Motor neuron (in vitro differentiated cells): ENCODE measurements around the gene NPL. TPM values are rescaled to one million over a fixed set of nuclear protein-coding genes. Genes with fewer than 3 reads are reported as not detected.

ENCODE experiments used
- ATAC-seq, 8 experiments: fragments of 200-7000 bp; cut with Tn5 transposase; replicated peaks in 6 of 8; 2 replicates each; pipeline ENCODE4 v1.8.0; 2021; ENCODE audit warnings: mild to moderate bottlenecking in 8 of 8, moderate library complexity in 8 of 8
- H3K27ac ChIP-seq, 2 donors: fragments of 250-450 bp; sonication (Bioruptor Pico); 2 replicates each; pipeline ENCODE4 v1.9.0; 2021; ENCODE audit warnings: antibody characterized with exemption in 2 of 2, mild to moderate bottlenecking in 2 of 2, moderate library complexity in 1 of 2
- H3K4me1 ChIP-seq, 2 donors: fragments of 250-450 bp; sonication (Bioruptor Pico); replicated peaks in 1 of 2; 2 replicates each; pipeline ENCODE4 v1.6.1; 2021; ENCODE audit warnings: antibody characterized with exemption in 2 of 2, mild to moderate bottlenecking in 2 of 2, moderate library complexity in 1 of 2
- H3K4me3 ChIP-seq, 5 donors: fragments of 250-450 bp; sonication (Bioruptor Pico); 2 replicates each; pipeline ENCODE4 v1.9.0; 2021; ENCODE audit warnings: antibody characterized with exemption in 5 of 5, mild to moderate bottlenecking in 5 of 5, moderate library complexity in 4 of 5
- WGBS, 10 experiments: fragments of 450-650 bp; shearing (Covaris generic); methylation state at CpG; one replicate each; pipeline ENCODE4 v1.0.0; 2022; 5-methylcytosine and 5-hydroxymethylcytosine counted together
- in situ Hi-C, 9 experiments: fragments of 400-800 bp; cut with MboI; loops; one replicate each; pipeline ENCODE4 v1.15.0; 2021; ENCODE audit warnings: low sequenced_read_pairs in 9 of 9, low pct_unique_long_range_greater_than_20kb in 2 of 9; ENCODE audit not compliant: unreplicated experiment in 9 of 9
- total RNA-seq, 8 experiments: library from RNA; unstranded; fragments of 300-600 nt; gene quantifications; 2 replicates each; pipeline versions ENCODE4 v1.2.3 to v1.2.4, GENCODE V29; 2022

NPL gene
- total RNA-seq, 8 experiments from 2014 or later = 2.3 to 10.1 (median 4.0) TPM

- peak overlapping the region; percentile 3 to 95 (median 85) for H3K4me3 ChIP-seq
- in situ Hi-C loops = no loop called here
- ATAC-seq = no peak
- 4 to 57% (median 25%) methylated on average over 1 to 10 of the region's 10 CpGs for WGBS, 10 experiments
- H3K27ac ChIP-seq = no peak overlapping the region
- peaks cover 13 to 33% of the 10 kb centered on the region in 2 donors for H3K4me1 ChIP-seq
These were observed 51.9 kb downstream of the NPL start for GRCh38 chr1:182841368-182841988.

DNA sequence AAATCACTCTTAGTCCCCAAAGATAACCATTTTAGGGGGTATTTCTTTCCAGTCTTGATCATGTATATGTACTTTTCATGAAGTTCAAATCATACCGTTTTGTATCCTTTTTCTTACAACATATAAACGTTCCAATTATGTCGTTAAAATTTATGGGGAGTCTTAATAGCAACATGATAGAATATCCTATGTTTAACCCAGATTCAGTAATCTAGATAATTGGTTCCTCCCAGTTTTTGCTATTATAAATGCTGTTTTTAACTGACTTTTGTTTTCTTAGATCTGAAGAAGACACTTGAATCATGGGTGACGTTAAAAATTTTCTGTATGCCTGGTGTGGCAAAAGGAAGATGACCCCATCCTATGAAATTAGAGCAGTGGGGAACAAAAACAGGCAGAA lies 52.7 kb downstream of the NPL start:
- 7 to 81% (median 64%) methylated on average over 3 to 4 of the region's 4 CpGs; no CpG with 5 or more reads in 1 of the 10 experiments for WGBS, 10 experiments
- in situ Hi-C loops = no loop called here
- no peak overlapping the region for H3K4me3 ChIP-seq
- H3K27ac ChIP-seq = no peak overlapping the region
- no peak for ATAC-seq
- peaks cover 13 to 33% of the 10 kb centered on the region in 2 donors for H3K4me1 ChIP-seq

DNA sequence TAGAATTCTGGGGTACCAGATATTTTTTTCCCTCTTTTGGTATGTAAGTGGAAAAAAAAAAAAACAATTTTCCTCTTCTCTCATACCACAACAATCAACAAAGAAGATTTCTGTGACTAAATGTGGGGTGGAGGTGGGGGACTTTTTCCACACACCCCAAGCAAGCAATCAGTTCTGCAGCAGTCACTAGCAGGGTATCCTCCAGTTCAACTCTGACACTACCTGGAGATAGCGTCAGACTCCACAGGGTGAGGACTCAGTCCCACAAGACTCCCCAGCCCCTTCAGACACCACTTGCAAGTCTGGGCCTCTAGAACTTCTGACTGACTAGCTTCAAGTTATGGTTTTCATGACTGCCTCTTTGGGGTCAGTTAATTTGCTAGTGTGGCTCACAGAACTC lies 55.8 kb downstream of the NPL start:
- Histone ChIP-seq H3K27ac (no peak overlapping the region), H3K4me3 (no peak overlapping the region), H3K4me1 (peaks cover 9 to 28% of the 10 kb centered on the region in 2 donors)
- in situ Hi-C loops = no loop called here
- WGBS, 10 experiments = 83 to 100% (median 95%) methylated on average over 1 of the region's 1 CpG; no CpG with 5 or more reads in 6 of the 10 experiments
- ATAC-seq = no peak

DNA sequence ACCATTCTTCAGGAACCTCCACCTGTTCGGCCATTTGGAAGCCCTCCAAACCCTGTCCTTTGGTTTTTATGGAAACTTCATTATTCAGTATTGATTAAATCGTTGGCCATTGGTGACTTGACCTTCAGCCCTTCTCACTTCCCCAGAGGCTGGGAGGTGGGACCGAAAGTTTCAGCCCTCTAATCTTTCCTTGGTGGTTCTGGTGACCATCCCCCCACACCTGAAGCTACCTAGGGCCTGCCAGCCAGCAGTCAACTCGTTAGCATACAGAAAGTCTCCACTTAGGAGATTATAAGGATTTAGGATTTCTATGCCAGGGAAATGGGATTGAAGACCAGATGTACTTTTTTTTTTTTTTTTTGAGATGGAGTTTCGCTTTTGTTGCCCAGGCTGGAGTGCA lies 56.3 kb downstream of the NPL start:
- no peak overlapping the region for H3K27ac ChIP-seq

GRCh38 chr1:182847105-182847504 lies 57.5 kb downstream of the NPL start:
- no peak for ATAC-seq
- Histone ChIP-seq H3K4me3 (no peak overlapping the region), H3K4me1 (peaks cover 0 to 12% of the 10 kb centered on the region in 2 donors), H3K27ac (no peak overlapping the region)
- in situ Hi-C loops = no loop called here

More for the DNA sequence above, 56.3 kb downstream of the NPL start:
- Histone ChIP-seq H3K4me1 (peaks cover 6 to 24% of the 10 kb centered on the region in 2 donors), H3K4me3 (no peak overlapping the region)
- 60 to 100% (median 95%) methylated on average over 1 to 5 of the region's 5 CpGs; no CpG with 5 or more reads in 1 of the 10 experiments for WGBS, 10 experiments
- ATAC-seq = no peak
- in situ Hi-C loops = no loop called here

- 83 to 100% (median 95%) methylated on average over 1 to 2 of the region's 2 CpGs; no CpG with 5 or more reads in 4 of the 10 experiments for WGBS, 10 experiments
- Histone ChIP-seq H3K4me1 (peaks cover 0 to under 1% of the 10 kb centered on the region in 2 donors), H3K27ac (no peak overlapping the region), H3K4me3 (no peak overlapping the region)
- in situ Hi-C loops = no loop called here
- no peak for ATAC-seq
These were observed 59.2 kb downstream of the NPL start for GRCh38 chr1:182848736-182849135.

DNA sequence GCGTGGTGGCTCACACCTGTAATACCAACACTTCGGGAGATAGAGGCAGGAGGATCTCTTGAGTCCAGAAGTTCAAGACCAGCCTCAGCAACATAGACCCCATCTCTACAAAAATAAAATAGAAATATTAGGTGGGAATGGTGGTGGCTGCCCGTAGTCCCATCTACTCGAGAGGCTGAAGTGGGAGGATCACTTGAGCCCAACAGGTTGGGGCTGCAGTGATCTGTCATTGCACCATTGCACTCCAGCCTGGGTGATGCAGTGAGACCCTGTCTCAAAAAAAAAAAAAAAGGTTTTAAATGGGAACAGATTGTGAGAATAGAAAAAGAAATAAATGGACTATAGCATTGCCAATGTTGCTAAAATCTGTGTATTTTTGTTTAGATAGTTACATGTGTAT lies 60.7 kb downstream of the NPL start:
- no peak for ATAC-seq
- Histone ChIP-seq H3K27ac (no peak overlapping the region), H3K4me1 (peaks cover 5 to 9% of the 10 kb centered on the region in 2 donors), H3K4me3 (no peak overlapping the region)
- WGBS, 10 experiments = 80 to 100% (median 93%) methylated on average over 2 to 4 of the region's 4 CpGs; no CpG with 5 or more reads in 3 of the 10 experiments
- in situ Hi-C loops = no loop called here

GRCh38 chr1:182851825-182852224 lies 62.3 kb downstream of the NPL start:
- Histone ChIP-seq H3K27ac (no peak overlapping the region), H3K4me3 (no peak overlapping the region), H3K4me1 (peaks cover 5 to 9% of the 10 kb centered on the region in 2 donors)
- 57 to 100% (median 88%) methylated on average over 1 of the region's 1 CpG; no CpG with 5 or more reads in 3 of the 10 experiments for WGBS, 10 experiments
- ATAC-seq = no peak
- in situ Hi-C loops = no loop called here

- ATAC-seq = peak in 3 of 8 experiments; percentile 79 to 87 (median 86)
- H3K4me1 ChIP-seq = peaks cover 5 to 9% of the 10 kb centered on the region in 2 donors
- H3K4me3 ChIP-seq = no peak overlapping the region
- 0 to 96% (median 88%) methylated on average over 3 to 4 of the region's 4 CpGs; no CpG with 5 or more reads in 1 of the 10 experiments for WGBS, 10 experiments
- no peak overlapping the region for H3K27ac ChIP-seq
- in situ Hi-C loops = no loop called here
These were observed 66.3 kb downstream of the NPL start for GRCh38 chr1:182855911-182856310.

DNA sequence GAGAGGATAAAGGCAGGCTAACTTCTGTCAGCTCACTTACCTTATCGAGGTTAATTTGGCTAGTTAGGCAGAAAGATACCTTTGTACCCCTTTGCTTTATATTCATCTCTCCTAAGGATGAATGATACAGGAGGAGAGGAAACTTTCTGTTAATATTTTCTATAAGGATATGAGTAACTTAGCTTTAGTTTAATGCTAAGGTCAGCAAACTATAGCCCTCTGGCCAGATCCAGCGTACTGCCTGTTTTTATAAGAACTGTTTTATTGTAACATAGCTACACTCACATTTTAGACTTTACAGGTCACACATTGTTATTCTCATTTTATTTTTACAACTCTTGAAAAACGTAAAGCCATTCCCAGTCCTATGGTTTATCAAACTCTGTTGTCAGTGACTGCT lies 67.6 kb downstream of the NPL start:
- in situ Hi-C loops = no loop called here

GRCh38 chr1:182860658-182861057 lies 71.1 kb downstream of the NPL start:
- no peak for ATAC-seq
- no peaks in the 10 kb centered on the region for H3K4me1 ChIP-seq
- H3K4me3 ChIP-seq = no peak overlapping the region
- WGBS, 10 experiments = 94 to 100% (median 100%) methylated on average over 1 to 4 of the region's 4 CpGs
- H3K27ac ChIP-seq = no peak overlapping the region
- in situ Hi-C loops = no loop called here

More for the DNA sequence above, 67.6 kb downstream of the NPL start:
- H3K27ac ChIP-seq = no peak overlapping the region
- ATAC-seq = no peak
- H3K4me1 ChIP-seq = peaks cover 5 to 9% of the 10 kb centered on the region in 2 donors
- 92 to 100% (median 98%) methylated on average over 2 to 3 of the region's 3 CpGs for WGBS, 10 experiments
- H3K4me3 ChIP-seq = no peak overlapping the region

DNA sequence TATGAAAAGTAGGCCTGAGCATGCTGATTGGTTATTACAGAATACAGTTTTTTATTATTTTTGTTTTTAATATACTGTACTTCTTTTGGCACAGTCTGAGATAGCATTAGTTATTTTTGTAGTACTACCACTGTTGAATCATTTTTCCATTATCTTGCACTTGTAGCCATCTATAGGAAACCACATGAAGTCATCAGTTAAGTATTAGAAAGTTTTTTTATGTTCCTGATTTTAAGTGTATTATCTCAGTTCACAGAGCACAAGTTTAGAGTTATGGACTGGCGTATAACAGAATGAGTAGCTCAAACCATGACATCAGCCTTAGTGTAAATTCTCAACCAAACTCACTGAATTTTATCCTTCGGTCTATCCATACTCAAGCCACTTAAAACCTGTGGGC lies 72.4 kb downstream of the NPL start:
- ATAC-seq = no peak
- WGBS, 10 experiments = 72 to 100% (median 96%) methylated on average over 1 to 2 of the region's 2 CpGs
- H3K27ac ChIP-seq = no peak overlapping the region
- no peak overlapping the region for H3K4me3 ChIP-seq
- in situ Hi-C loops = no loop called here
- no peaks in the 10 kb centered on the region for H3K4me1 ChIP-seq

DNA sequence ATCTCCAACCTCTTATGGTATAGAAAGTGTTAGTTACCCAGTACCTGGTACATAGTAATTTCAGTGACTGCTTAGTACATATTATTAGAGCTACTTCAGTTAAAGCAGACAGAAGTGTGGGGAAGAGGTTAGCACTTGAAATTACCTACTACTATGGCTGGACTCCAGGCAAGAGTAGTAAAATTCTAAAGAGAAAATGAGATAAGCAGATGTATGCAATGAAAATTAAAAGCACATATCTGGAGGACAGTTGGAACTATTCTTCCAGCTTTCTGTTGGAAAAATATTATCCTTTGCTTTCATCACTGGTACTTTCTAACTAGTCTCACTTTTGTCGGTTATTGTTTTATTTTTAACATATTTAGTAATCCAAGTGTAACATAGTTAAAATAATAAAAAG lies 73.3 kb downstream of the NPL start:
- WGBS, 10 experiments = 33 to 100% (median 93%) methylated on average over 1 of the region's 1 CpG
- ATAC-seq = no peak
- H3K27ac ChIP-seq = no peak overlapping the region
- H3K4me3 ChIP-seq = no peak overlapping the region
- no peaks in the 10 kb centered on the region for H3K4me1 ChIP-seq
- in situ Hi-C loops = no loop called here

DNA sequence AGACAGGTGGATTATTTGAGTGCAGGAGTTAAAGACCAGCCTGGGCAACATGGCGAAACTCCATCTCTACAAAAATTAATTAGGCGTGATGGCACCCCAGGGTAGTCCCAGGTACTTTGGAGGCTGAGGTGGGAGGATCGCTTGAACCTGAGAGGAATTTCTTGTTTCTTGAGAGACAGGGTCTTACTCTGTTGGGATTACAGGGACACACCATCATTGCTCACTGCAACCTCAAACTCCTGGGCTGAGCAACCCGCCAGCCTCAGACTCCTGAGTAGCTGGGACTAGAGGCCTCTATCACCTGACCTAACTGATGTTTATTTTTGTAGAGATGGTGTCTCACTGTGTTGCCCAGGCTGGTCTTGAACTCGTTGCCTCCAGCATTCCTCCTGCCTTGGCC lies 74.4 kb downstream of the NPL start:
- 90 to 100% (median 98%) methylated on average over 1 to 4 of the region's 5 CpGs for WGBS, 10 experiments
- in situ Hi-C loops = no loop called here

More for the DNA sequence above, 74.4 kb downstream of the NPL start:
- no peak for ATAC-seq
- no peak overlapping the region for H3K4me3 ChIP-seq
- no peak overlapping the region for H3K27ac ChIP-seq
- no peaks in the 10 kb centered on the region for H3K4me1 ChIP-seq
